ENCODE measurements around the gene VTI1A. TPM values are rescaled to one million over a fixed set of nuclear protein-coding genes. Genes with fewer than 3 reads are reported as not detected.

The VTI1A gene
- total and polyA plus RNA-seq, 2 of the 13 experiments (the other 11 are each of a cell fraction or from before 2014, with no cell fraction given) = 11.7 to 32.7 TPM

DNA sequence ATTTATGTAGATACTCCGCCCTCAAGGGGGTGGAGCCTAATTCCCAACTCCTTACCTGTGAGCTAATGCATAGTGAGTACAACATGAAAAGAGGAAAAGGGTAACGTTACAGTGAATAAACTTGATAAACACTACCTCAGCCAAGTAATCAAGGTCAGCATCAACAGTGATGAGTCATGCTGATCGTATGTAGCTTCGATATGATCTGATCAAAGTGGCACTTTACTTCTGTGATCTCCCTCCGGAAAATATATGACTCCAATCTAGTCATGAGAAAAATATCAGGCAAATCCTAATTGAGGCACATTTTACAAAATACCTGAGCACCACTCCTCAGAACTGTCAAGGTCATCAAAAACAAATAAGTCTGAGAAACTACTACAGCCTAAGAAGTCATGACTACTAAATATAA is 70.4 kb downstream of the VTI1A start:
- Histone ChIP-seq H4K20me1 (ENCODE audit: insufficient read depth, low read length) (no peaks in the 10 kb centered on the region), H2AFZ (ENCODE audit: low read length) (no peak overlapping the region), H3K27ac (ENCODE audit: extremely low read length, insufficient read depth, low read length) (no peak overlapping the region), H3K4me2 (ENCODE audit: low read depth, low read length) (no peak overlapping the region), H3K4me1 (ENCODE audit: insufficient read depth, low read length) (no peaks in the 10 kb centered on the region), H3K79me2 (ENCODE audit: insufficient read depth, low read length) (no peaks in the 10 kb centered on the region), H3K9me3 (ENCODE audit: low read length) (no peaks in the 10 kb centered on the region), H3K4me3 (replicated peaks in 1 of 3; ENCODE audit: insufficient read depth in 1 of 3, low read depth in 2 of 3, low read length in 3 of 3) (no peak overlapping the region), H3K27me3 (ENCODE audit: control insufficient read depth in 1 of 2, insufficient read depth in 2 of 2, low read length in 2 of 2) (no peaks in the 10 kb centered on the region), H3K9ac (ENCODE audit: insufficient read depth, low read depth, low read length) (no peak overlapping the region), H3K36me3 (replicated peaks in 1 of 2; ENCODE audit: control insufficient read depth in 1 of 2, insufficient read depth in 2 of 2, low read length in 2 of 2) (no peaks in the 10 kb centered on the region)
- in situ Hi-C loops (cut with HindIII; ENCODE audit: extremely low pct_ligation_motif_present, low pct_unique_long_range_greater_than_20kb) = no loop called here
- ATAC-seq = no peak
- FAIRE-seq = no peak
- intact Hi-C loops (cut with micrococcal nuclease; ENCODE audit: unreplicated experiment) = no loop called here
- no peak for DNase-seq (ENCODE audit: low spot score)
- CTCF ChIA-PET (ENCODE audit: low intra/inter-chr PET ratio, low total read pairs) = no interaction called here
- BruUV-seq (replicated peaks) = no TSS peak
- 96% methylated on average over 5 of the region's 5 CpGs for WGBS (ENCODE audit: low lambda C conversion rate)
- POLR2A ChIA-PET = no interaction called here
- TF ChIP-seq PHF5A (CRISPR knock-in tag; IDR thresholded peaks at IDR 0.05; ENCODE audit: low read depth, unreplicated experiment) (no peak), RFXAP (CRISPR knock-in tag; IDR thresholded peaks at IDR 0.05; ENCODE audit: borderline replicate concordance) (no peak), ZNF431 (CRISPR knock-in tag; IDR thresholded peaks at IDR 0.05; ENCODE audit: borderline replicate concordance, low read depth) (no peak), NFE2L2 (IDR thresholded peaks at IDR 0.05; ENCODE audit: low read length) (0 out of 2 replicates have a peak, but pooled peaks have one; percentile 21), ZFP82 (CRISPR knock-in tag; IDR thresholded peaks at IDR 0.05; ENCODE audit: borderline replicate concordance) (no peak), MAFK (conservative IDR thresholded peaks at IDR 0.05 in 1 of 2, IDR thresholded peaks at IDR 0.05 in 1 of 2; ENCODE audit: low read length in 2 of 2) (peak; percentile 37 to 57; a peak in 2 of 4 replicates)
- TF ChIP-seq, protein P1, sequence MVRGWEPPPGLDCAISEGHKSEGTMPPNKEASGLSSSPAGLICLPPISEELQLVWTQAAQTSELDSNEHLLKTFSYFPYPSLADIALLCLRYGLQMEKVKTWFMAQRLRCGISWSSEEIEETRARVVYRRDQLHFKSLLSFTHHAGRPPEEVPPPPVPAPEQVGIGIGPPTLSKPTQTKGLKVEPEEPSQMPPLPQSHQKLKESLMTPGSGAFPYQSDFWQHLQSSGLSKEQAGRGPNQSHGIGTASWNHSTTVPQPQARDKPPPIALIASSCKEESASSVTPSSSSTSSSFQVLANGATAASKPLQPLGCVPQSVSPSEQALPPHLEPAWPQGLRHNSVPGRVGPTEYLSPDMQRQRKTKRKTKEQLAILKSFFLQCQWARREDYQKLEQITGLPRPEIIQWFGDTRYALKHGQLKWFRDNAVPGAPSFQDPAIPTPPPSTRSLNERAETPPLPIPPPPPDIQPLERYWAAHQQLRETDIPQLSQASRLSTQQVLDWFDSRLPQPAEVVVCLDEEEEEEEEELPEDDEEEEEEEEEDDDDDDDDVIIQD (CRISPR knock-in tag; IDR thresholded peaks at IDR 0.05; ENCODE audit: low read depth) = no peak
- TF ChIP-seq, protein P2, sequence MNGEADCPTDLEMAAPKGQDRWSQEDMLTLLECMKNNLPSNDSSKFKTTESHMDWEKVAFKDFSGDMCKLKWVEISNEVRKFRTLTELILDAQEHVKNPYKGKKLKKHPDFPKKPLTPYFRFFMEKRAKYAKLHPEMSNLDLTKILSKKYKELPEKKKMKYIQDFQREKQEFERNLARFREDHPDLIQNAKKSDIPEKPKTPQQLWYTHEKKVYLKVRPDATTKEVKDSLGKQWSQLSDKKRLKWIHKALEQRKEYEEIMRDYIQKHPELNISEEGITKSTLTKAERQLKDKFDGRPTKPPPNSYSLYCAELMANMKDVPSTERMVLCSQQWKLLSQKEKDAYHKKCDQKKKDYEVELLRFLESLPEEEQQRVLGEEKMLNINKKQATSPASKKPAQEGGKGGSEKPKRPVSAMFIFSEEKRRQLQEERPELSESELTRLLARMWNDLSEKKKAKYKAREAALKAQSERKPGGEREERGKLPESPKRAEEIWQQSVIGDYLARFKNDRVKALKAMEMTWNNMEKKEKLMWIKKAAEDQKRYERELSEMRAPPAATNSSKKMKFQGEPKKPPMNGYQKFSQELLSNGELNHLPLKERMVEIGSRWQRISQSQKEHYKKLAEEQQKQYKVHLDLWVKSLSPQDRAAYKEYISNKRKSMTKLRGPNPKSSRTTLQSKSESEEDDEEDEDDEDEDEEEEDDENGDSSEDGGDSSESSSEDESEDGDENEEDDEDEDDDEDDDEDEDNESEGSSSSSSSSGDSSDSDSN (CRISPR knock-in tag; IDR thresholded peaks at IDR 0.05) = no peak
- TF ChIP-seq, protein P3, sequence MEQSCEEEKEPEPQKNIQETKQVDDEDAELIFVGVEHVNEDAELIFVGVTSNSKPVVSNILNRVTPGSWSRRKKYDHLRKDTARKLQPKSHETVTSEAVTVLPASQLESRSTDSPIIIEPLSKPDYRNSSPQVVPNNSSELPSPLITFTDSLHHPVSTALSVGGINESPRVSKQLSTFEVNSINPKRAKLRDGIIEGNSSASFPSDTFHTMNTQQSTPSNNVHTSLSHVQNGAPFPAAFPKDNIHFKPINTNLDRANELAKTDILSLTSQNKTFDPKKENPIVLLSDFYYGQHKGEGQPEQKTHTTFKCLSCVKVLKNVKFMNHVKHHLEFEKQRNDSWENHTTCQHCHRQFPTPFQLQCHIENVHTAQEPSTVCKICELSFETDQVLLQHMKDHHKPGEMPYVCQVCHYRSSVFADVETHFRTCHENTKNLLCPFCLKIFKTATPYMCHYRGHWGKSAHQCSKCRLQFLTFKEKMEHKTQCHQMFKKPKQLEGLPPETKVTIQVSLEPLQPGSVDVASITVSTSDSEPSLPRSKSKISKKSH (CRISPR knock-in tag; IDR thresholded peaks at IDR 0.05; ENCODE audit: borderline replicate concordance) = no peak
- TF ChIP-seq, protein P4, sequence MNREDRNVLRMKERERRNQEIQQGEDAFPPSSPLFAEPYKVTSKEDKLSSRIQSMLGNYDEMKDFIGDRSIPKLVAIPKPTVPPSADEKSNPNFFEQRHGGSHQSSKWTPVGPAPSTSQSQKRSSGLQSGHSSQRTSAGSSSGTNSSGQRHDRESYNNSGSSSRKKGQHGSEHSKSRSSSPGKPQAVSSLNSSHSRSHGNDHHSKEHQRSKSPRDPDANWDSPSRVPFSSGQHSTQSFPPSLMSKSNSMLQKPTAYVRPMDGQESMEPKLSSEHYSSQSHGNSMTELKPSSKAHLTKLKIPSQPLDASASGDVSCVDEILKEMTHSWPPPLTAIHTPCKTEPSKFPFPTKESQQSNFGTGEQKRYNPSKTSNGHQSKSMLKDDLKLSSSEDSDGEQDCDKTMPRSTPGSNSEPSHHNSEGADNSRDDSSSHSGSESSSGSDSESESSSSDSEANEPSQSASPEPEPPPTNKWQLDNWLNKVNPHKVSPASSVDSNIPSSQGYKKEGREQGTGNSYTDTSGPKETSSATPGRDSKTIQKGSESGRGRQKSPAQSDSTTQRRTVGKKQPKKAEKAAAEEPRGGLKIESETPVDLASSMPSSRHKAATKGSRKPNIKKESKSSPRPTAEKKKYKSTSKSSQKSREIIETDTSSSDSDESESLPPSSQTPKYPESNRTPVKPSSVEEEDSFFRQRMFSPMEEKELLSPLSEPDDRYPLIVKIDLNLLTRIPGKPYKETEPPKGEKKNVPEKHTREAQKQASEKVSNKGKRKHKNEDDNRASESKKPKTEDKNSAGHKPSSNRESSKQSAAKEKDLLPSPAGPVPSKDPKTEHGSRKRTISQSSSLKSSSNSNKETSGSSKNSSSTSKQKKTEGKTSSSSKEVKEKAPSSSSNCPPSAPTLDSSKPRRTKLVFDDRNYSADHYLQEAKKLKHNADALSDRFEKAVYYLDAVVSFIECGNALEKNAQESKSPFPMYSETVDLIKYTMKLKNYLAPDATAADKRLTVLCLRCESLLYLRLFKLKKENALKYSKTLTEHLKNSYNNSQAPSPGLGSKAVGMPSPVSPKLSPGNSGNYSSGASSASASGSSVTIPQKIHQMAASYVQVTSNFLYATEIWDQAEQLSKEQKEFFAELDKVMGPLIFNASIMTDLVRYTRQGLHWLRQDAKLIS (CRISPR knock-in tag; IDR thresholded peaks at IDR 0.05) = no peak

All from HepG2 (cell line).